Testis (tissue), 2 donors: ENCODE results near the gene ALDH1L1.

Source experiments
- POLR2A ChIP-seq: fragments of 450-650 bp; IDR thresholded peaks from one replicate; pipeline ENCODE4 v1.6.1; 2017; ENCODE audit warnings: antibody characterized with exemption, mild to moderate bottlenecking, moderate library complexity
- TF ChIP-seq, protein P1 (sequence below), 3 experiments: fragments of 450-650 bp in 2 of 3; fragments of 200-600 bp in 1 of 3; sonication (generic) in 1 of 3; IDR thresholded peaks; one replicate each; pipeline ENCODE4 v1.5.1; 2016 to 2019; ENCODE audit warnings: antibody characterized with exemption in 3 of 3, mild to moderate bottlenecking in 2 of 3, moderate library complexity in 1 of 3

DNA sequence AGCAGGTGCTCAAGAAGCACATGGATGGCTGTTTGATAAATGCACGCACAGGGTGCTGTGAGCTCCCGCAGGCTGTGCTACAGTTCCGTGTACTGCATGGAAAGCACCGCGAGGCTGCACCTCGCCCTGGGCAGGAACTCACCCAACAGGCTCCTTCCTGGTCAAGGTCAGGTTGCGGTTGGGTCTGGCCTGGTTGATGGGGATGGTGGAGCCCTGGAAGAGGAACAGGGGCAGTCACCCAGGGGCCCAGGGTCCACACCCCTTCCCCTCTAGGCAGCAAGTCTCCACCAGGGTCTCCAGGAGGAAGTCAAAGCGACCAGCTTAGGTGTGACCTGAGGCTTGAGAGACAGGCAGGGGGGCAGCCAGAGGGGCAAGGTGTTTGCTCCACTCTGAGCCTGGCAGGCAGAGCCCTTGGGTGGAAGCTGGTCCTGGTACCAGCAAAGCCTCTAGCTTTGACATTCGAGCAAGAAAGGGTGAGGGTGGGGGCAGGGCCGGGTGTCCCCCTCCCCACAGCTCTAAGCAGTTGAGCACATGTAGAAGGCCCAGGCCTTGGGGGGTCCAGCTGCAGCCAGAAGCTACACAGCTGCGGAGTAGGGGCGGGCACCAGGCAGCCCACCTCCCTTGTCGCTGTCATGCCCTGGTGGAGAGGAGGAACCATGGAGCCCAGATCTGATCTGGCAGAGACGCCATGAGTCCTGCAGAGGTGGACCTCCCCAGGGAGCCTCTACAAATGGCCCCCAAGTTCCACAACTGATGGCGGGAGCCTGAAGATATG, 50.1 kb downstream of the ALDH1L1 start:
- TF ChIP-seq, protein P1, sequence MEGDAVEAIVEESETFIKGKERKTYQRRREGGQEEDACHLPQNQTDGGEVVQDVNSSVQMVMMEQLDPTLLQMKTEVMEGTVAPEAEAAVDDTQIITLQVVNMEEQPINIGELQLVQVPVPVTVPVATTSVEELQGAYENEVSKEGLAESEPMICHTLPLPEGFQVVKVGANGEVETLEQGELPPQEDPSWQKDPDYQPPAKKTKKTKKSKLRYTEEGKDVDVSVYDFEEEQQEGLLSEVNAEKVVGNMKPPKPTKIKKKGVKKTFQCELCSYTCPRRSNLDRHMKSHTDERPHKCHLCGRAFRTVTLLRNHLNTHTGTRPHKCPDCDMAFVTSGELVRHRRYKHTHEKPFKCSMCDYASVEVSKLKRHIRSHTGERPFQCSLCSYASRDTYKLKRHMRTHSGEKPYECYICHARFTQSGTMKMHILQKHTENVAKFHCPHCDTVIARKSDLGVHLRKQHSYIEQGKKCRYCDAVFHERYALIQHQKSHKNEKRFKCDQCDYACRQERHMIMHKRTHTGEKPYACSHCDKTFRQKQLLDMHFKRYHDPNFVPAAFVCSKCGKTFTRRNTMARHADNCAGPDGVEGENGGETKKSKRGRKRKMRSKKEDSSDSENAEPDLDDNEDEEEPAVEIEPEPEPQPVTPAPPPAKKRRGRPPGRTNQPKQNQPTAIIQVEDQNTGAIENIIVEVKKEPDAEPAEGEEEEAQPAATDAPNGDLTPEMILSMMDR (IDR thresholded peaks at IDR 0.05): no peak
- no peak for TF ChIP-seq POLR2A
